Glutamatergic neuron (in vitro differentiated cells): ENCODE results near the gene GAD2. TPM values are rescaled to one million over a fixed set of nuclear protein-coding genes. Genes with fewer than 3 reads are reported as not detected.

Experiments
- DNase-seq: peaks from one replicate; pipeline ENCODE4 v3.0.0; 2022
- H3K27ac Mint-ChIP-seq: one replicate; pipeline ENCODE4 v1.8.0; 2020; ENCODE audit warnings: mild to moderate bottlenecking, mixed read lengths, inconsistent platforms; ENCODE audit not compliant: unreplicated experiment
- H3K27me3 Mint-ChIP-seq: one replicate; pipeline ENCODE4 v1.8.0; 2020; ENCODE audit warnings: mild to moderate bottlenecking, moderate library complexity, mixed read lengths, inconsistent platforms; ENCODE audit not compliant: unreplicated experiment
- H3K36me3 Mint-ChIP-seq: one replicate; pipeline ENCODE4 v1.8.0; 2020; ENCODE audit warnings: mild to moderate bottlenecking, mixed read lengths, inconsistent platforms; ENCODE audit not compliant: unreplicated experiment
- H3K4me1 Mint-ChIP-seq: one replicate; pipeline ENCODE4 v1.8.0; 2020; ENCODE audit warnings: mild to moderate bottlenecking, low read depth, mixed read lengths, inconsistent platforms; ENCODE audit not compliant: unreplicated experiment
- H3K4me3 Mint-ChIP-seq: one replicate; pipeline ENCODE4 v1.8.0; 2020; ENCODE audit warnings: mild to moderate bottlenecking, mixed read lengths, inconsistent platforms; ENCODE audit not compliant: unreplicated experiment
- H3K9me3 Mint-ChIP-seq: one replicate; pipeline ENCODE4 v1.8.0; 2020; ENCODE audit warnings: mild to moderate bottlenecking, moderate library complexity, mixed read lengths, inconsistent platforms; ENCODE audit not compliant: unreplicated experiment
- CTCF ChIP-seq: fragments of 200-600 bp; sonication (generic); IDR thresholded peaks from one replicate; pipeline ENCODE4 v1.5.0; 2021; ENCODE audit not compliant: partially characterized antibody, unreplicated experiment
- total RNA-seq: library from RNA; stranded (reverse); fragmentation: NEBNext Ultra II Directional; extraction: Animal tissue kit (Norgen Biotek cat#: 25700); gene quantifications from one replicate; pipeline ENCODE4 v1.2.1, GENCODE V29; 2021; ENCODE audit not compliant: unreplicated experiment

Gene GAD2
- total RNA-seq, 1 donor from 2014 or later: not detected

- peaks cover 2% of the 10 kb centered on the region for H3K27me3 Mint-ChIP-seq
- no peaks in the 10 kb centered on the region for H3K9me3 Mint-ChIP-seq
- H3K4me3 Mint-ChIP-seq: no peak overlapping the region
- no peak for TF ChIP-seq CTCF
- DNase-seq: no peak
- H3K4me1 Mint-ChIP-seq: peaks cover 13% of the 10 kb centered on the region
- no peaks in the 10 kb centered on the region for H3K36me3 Mint-ChIP-seq
- no peak overlapping the region for H3K27ac Mint-ChIP-seq
Observed at GRCh38 chr10:26269754-26270153, 53.2 kb downstream of the GAD2 start.

GRCh38 chr10:26274391-26274790, 57.8 kb downstream of the GAD2 start:
- no peak overlapping the region for H3K4me3 Mint-ChIP-seq
- peaks cover 9% of the 10 kb centered on the region for H3K4me1 Mint-ChIP-seq
- H3K27ac Mint-ChIP-seq: no peak overlapping the region
- H3K9me3 Mint-ChIP-seq: no peaks in the 10 kb centered on the region
- H3K36me3 Mint-ChIP-seq: no peaks in the 10 kb centered on the region
- TF ChIP-seq CTCF: no peak
- peaks cover 4% of the 10 kb centered on the region for H3K27me3 Mint-ChIP-seq
- no peak for DNase-seq

- Mint-ChIP-seq H3K27me3 (peaks cover 4% of the 10 kb centered on the region), H3K4me1 (peaks cover 2% of the 10 kb centered on the region), H3K4me3 (no peak overlapping the region), H3K36me3 (no peaks in the 10 kb centered on the region), H3K27ac (no peak overlapping the region), H3K9me3 (no peaks in the 10 kb centered on the region)
- DNase-seq: no peak
- no peak for TF ChIP-seq CTCF
Observed at GRCh38 chr10:26278295-26278694, 61.7 kb downstream of the GAD2 start.

GRCh38 chr10:26290236-26290635, 73.7 kb downstream of the GAD2 start:
- Mint-ChIP-seq H3K27me3 (no peaks in the 10 kb centered on the region), H3K4me1 (peaks cover 11% of the 10 kb centered on the region), H3K4me3 (no peak overlapping the region), H3K27ac (no peak overlapping the region), H3K9me3 (no peaks in the 10 kb centered on the region), H3K36me3 (no peaks in the 10 kb centered on the region)
- no peak for TF ChIP-seq CTCF
- no peak for DNase-seq

GRCh38 chr10:26291721-26292480, 75.3 kb downstream of the GAD2 start:
- Mint-ChIP-seq H3K9me3 (no peaks in the 10 kb centered on the region), H3K4me3 (peak overlapping the region; percentile 78), H3K27me3 (no peaks in the 10 kb centered on the region), H3K27ac (peak overlapping the region; percentile 72), H3K36me3 (no peaks in the 10 kb centered on the region), H3K4me1 (peaks cover 11% of the 10 kb centered on the region)
- peak; percentile 47 for DNase-seq
- TF ChIP-seq CTCF: no peak
